ENCODE data around the gene ERVK3-1.
A peak's percentile ranks its signal among the peaks of the same experiment; 100 is the strongest.

- TF ChIP-seq SRF (IDR thresholded peaks at IDR 0.05; ENCODE audit: low read depth, low read length) = no peak
- no peak for TF ChIP-seq GABPA (IDR thresholded peaks at IDR 0.05; ENCODE audit: borderline replicate concordance, insufficient read depth, low read length)
- no peak for TF ChIP-seq USF2 (IDR thresholded peaks at IDR 0.05; ENCODE audit: low read length)
- no peak for TF ChIP-seq TAF7 (optimal IDR thresholded peaks at IDR 0.05; ENCODE audit: borderline replicate concordance, low read depth, low read length)
- no peak for TF ChIP-seq KDM1A (IDR thresholded peaks at IDR 0.05; ENCODE audit: borderline replicate concordance, low read length)
- peak in 1 of 2 experiments; percentile 45; a peak in 1 of 3 replicates for TF ChIP-seq POLR2A (IDR thresholded peaks at IDR 0.05; ENCODE audit: control extremely low read depth in 1 of 2, low read depth in 2 of 2, low read length in 2 of 2)
- TF ChIP-seq JUN (IDR thresholded peaks at IDR 0.05; ENCODE audit: low read depth, low read length) = no peak
- TF ChIP-seq EZH2 (IDR thresholded peaks at IDR 0.05; ENCODE audit: low read depth, low read length, severe bottlenecking) = no peak
- TF ChIP-seq SP1 (IDR thresholded peaks at IDR 0.05; ENCODE audit: low read depth, low read length) = no peak
Observed at GRCh38 chr19:58261968-58262921, 42.9 kb upstream of the ERVK3-1 start.
